ENCODE data around the gene ADAMTS2. TPM values are rescaled to one million over a fixed set of nuclear protein-coding genes. Genes with fewer than 3 reads are reported as not detected.

ADAMTS2 gene
- total and polyA plus RNA-seq, 2 experiments from 2014 or later: 62.0 to 132 TPM

DNA sequence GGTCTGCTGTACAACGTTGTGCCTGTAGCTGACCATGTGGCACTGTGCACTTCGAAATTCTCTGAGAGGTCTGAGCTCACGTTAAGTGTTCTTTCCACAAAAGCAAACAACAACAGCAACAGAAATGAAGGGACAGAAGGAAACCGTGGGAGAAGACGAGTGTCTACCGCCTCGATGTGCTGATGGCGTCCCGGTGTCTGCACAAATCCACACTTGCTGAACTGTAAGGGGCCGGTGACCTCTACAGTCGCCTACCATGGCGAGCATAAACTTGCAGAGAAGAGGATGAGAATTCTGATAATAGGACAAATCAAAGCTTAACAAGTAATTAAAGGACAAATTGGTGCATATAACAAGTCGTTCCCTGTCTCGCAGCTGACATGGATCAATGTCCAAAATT, 114.0 kb downstream of the ADAMTS2 start:
- in situ Hi-C loops (cut with MboI): no loop called here
- 92 to 93% methylated on average over 14 of the region's 14 CpGs for WGBS, 2 experiments (ENCODE audit: low coverage in 1 of 2, low lambda C conversion rate in 2 of 2, missing lambda C conversion rate in 2 of 2)
- no peak overlapping the region for H3K9ac ChIP-seq
- no peak overlapping the region for H3K27ac ChIP-seq
- TF ChIP-seq EZH2 (IDR thresholded peaks at IDR 0.05; ENCODE audit: insufficient read depth, poor library complexity, severe bottlenecking) (no peak), EZH2phosphoT487 (IDR thresholded peaks at IDR 0.05; ENCODE audit: insufficient read depth, low read depth) (no peak)
- H2AFZ ChIP-seq: no peak overlapping the region
- no peaks in the 10 kb centered on the region for H3K4me1 ChIP-seq (ENCODE audit: insufficient read depth)
- no peak overlapping the region for H3K4me3 ChIP-seq
- H3K4me2 ChIP-seq (ENCODE audit: unreplicated experiment): no peak overlapping the region
- no peaks in the 10 kb centered on the region for H3K9me2 ChIP-seq (ENCODE audit: insufficient read depth)
- H4K20me1 ChIP-seq (ENCODE audit: insufficient read depth): peaks cover 5% of the 10 kb centered on the region; the same call in 1 of the 2 replicates
- 0 out of 2 replicates have a peak, but pooled peaks cover 8% of the 10 kb centered on the region for H3F3A ChIP-seq (ENCODE audit: insufficient read depth)
- DNase-seq: no peak
- H3K27me3 ChIP-seq (replicated peaks; ENCODE audit: insufficient read depth): no peaks in the 10 kb centered on the region
- peaks cover 93% of the 10 kb centered on the region for H3K79me2 ChIP-seq (ENCODE audit: insufficient read depth)
- no peaks in the 10 kb centered on the region for H3K9me3 ChIP-seq (ENCODE audit: low read depth)
- 0 out of 2 replicates have a peak, but pooled peaks cover 4% of the 10 kb centered on the region for H3K36me3 ChIP-seq (ENCODE audit: low read depth)

DNA sequence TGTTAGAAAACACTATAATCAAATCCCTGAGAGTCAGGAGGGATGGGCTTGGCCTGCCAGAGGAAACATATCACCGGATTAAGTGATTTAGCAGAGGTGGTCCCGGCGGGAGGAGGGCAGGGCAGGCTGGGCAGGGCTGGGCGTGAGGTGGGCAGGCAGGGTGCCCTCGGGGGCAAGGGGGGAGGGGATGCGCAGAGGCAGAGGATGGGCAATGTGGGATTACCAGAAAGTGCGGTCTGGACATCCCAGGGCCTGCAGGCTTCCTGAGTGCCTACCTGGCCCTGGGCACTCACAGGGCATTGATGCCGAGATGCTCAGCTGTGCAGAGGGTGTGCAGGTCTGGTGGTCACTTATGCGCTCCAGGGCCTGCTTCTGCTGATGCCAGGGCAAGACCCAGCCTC, 115.2 kb downstream of the ADAMTS2 start:
- H3K9me2 ChIP-seq (ENCODE audit: insufficient read depth): no peaks in the 10 kb centered on the region
- peaks cover 93% of the 10 kb centered on the region for H3K79me2 ChIP-seq (ENCODE audit: insufficient read depth)
- no peaks in the 10 kb centered on the region for H3K27me3 ChIP-seq (replicated peaks; ENCODE audit: insufficient read depth)
- H3K9ac ChIP-seq: no peak overlapping the region
- no peak overlapping the region for H3K4me3 ChIP-seq
- peaks cover 5% of the 10 kb centered on the region; the same call in 1 of the 2 replicates for H4K20me1 ChIP-seq (ENCODE audit: insufficient read depth)
- 0 out of 2 replicates have a peak, but pooled peaks cover 8% of the 10 kb centered on the region for H3F3A ChIP-seq (ENCODE audit: insufficient read depth)
- WGBS, 2 experiments (ENCODE audit: low coverage in 1 of 2, low lambda C conversion rate in 2 of 2, missing lambda C conversion rate in 2 of 2): 89 to 90% methylated on average over 5 to 9 of the region's 9 CpGs
- no peak overlapping the region for H2AFZ ChIP-seq
- H3K27ac ChIP-seq: no peak overlapping the region
- in situ Hi-C loops (cut with MboI): no loop called here
- no peak overlapping the region for H3K4me2 ChIP-seq (ENCODE audit: unreplicated experiment)
- TF ChIP-seq EZH2 (IDR thresholded peaks at IDR 0.05; ENCODE audit: insufficient read depth, poor library complexity, severe bottlenecking) (no peak), EZH2phosphoT487 (IDR thresholded peaks at IDR 0.05; ENCODE audit: insufficient read depth, low read depth) (no peak)
- no peak for DNase-seq
- no peaks in the 10 kb centered on the region for H3K9me3 ChIP-seq (ENCODE audit: low read depth)
- H3K4me1 ChIP-seq (ENCODE audit: insufficient read depth): no peaks in the 10 kb centered on the region
- H3K36me3 ChIP-seq (ENCODE audit: low read depth): 0 out of 2 replicates have a peak, but pooled peaks cover 4% of the 10 kb centered on the region

DNA sequence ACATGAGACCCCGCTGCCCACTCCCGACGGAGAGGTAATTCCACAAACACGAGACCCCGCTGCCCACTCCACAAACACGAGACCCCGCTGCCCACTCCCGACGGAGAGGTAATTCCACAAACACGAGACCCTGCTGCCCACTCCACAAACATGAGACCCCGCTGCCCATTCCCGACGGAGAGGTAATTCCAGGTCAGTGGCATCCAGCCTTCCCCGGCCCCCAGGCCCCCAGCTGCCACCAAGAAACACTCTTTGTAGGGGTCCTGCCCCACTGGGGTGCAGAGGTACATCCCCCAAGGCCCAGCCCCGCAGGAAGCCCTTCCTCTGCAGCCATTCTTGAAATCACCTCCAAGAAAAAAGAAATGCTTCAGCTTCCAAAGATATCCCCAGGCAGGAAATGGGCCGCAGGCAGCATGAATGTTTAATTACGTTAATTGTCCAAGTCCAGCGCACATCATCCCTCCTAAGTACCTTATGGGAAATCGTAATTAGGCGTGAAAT, 115.9 kb downstream of the ADAMTS2 start:
- WGBS, 2 experiments (ENCODE audit: low coverage in 1 of 2, low lambda C conversion rate in 2 of 2, missing lambda C conversion rate in 2 of 2): 94 to 99% methylated on average over 11 to 15 of the region's 20 CpGs
- no peaks in the 10 kb centered on the region for H3K9me2 ChIP-seq (ENCODE audit: insufficient read depth)
- H3K27ac ChIP-seq: no peak overlapping the region
- no peak overlapping the region for H3K9ac ChIP-seq
- in situ Hi-C loops (cut with MboI): no loop called here
- no peaks in the 10 kb centered on the region for H3K9me3 ChIP-seq (ENCODE audit: low read depth)
- 0 out of 2 replicates have a peak, but pooled peaks cover 4% of the 10 kb centered on the region for H3K36me3 ChIP-seq (ENCODE audit: low read depth)
- H3F3A ChIP-seq (ENCODE audit: insufficient read depth): 0 out of 2 replicates have a peak, but pooled peaks cover 8% of the 10 kb centered on the region
- no peak overlapping the region for H3K4me3 ChIP-seq
- TF ChIP-seq EZH2 (IDR thresholded peaks at IDR 0.05; ENCODE audit: insufficient read depth, poor library complexity, severe bottlenecking) (no peak), EZH2phosphoT487 (IDR thresholded peaks at IDR 0.05; ENCODE audit: insufficient read depth, low read depth) (no peak)
- no peaks in the 10 kb centered on the region for H3K4me1 ChIP-seq (ENCODE audit: insufficient read depth)
- no peak overlapping the region for H3K4me2 ChIP-seq (ENCODE audit: unreplicated experiment)
- peaks cover 5% of the 10 kb centered on the region; the same call in 1 of the 2 replicates for H4K20me1 ChIP-seq (ENCODE audit: insufficient read depth)
- H3K27me3 ChIP-seq (replicated peaks; ENCODE audit: insufficient read depth): no peaks in the 10 kb centered on the region
- DNase-seq: no peak
- peaks cover 93% of the 10 kb centered on the region for H3K79me2 ChIP-seq (ENCODE audit: insufficient read depth)
- no peak overlapping the region for H2AFZ ChIP-seq

DNA sequence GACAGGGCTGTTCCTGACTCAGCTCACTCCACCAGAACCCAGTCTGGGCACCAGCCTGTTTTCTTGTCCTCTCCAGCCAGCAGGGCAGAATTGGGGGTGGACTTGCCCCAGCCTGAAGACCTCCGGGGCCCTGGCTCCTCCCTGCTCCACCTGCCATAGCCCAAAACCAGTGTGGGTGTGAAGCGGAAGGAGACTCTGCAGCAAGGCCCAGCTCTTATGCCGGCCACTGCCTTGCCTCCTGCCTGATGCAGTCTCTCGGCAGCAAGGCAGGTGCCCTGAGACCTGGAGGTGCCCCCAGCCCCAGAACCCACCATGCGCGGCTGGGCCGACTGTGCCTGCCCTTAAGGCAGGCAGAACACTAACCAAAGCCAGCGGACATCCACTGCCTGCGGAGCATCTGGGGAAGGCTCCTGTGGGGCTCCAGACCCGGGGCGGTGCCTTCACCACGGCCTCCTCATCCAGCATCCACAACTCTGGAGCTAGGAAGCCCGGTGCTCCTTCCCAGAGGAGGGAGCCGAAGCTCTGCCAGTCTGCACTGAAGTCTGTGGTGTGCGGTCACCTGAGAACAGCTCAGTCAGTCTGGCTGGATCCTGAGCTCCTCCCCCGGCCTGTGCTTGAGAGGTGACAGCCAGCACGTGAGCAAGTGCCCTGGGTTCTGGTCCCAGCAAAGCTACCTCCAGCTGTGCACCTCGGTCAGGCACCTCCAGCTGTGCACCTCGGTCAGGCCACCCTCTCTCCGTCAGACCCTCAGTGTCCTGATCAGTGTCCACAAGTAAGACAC, 116.7 kb downstream of the ADAMTS2 start:
- 0 out of 2 replicates have a peak, but pooled peaks cover 8% of the 10 kb centered on the region for H3F3A ChIP-seq (ENCODE audit: insufficient read depth)
- in situ Hi-C loops (cut with MboI): no loop called here
- no peak overlapping the region for H3K4me3 ChIP-seq
- H3K4me2 ChIP-seq (ENCODE audit: unreplicated experiment): no peak overlapping the region
- 97% methylated on average over 15 to 20 of the region's 20 CpGs for WGBS, 2 experiments (ENCODE audit: low coverage in 1 of 2, low lambda C conversion rate in 2 of 2, missing lambda C conversion rate in 2 of 2)
- H3K9me2 ChIP-seq (ENCODE audit: insufficient read depth): no peaks in the 10 kb centered on the region
- TF ChIP-seq EZH2 (IDR thresholded peaks at IDR 0.05; ENCODE audit: insufficient read depth, poor library complexity, severe bottlenecking) (no peak), EZH2phosphoT487 (IDR thresholded peaks at IDR 0.05; ENCODE audit: insufficient read depth, low read depth) (no peak)
- peaks cover 94% of the 10 kb centered on the region for H3K79me2 ChIP-seq (ENCODE audit: insufficient read depth)
- H3K27me3 ChIP-seq (replicated peaks; ENCODE audit: insufficient read depth): no peaks in the 10 kb centered on the region
- no peak overlapping the region for H2AFZ ChIP-seq
- H3K27ac ChIP-seq: no peak overlapping the region
- 0 out of 2 replicates have a peak, but pooled peaks cover 4% of the 10 kb centered on the region for H3K36me3 ChIP-seq (ENCODE audit: low read depth)
- no peak overlapping the region for H3K9ac ChIP-seq
- H4K20me1 ChIP-seq (ENCODE audit: insufficient read depth): peaks cover 5% of the 10 kb centered on the region; the same call in 1 of the 2 replicates
- no peak for DNase-seq
- no peaks in the 10 kb centered on the region for H3K9me3 ChIP-seq (ENCODE audit: low read depth)
- no peaks in the 10 kb centered on the region for H3K4me1 ChIP-seq (ENCODE audit: insufficient read depth)
